Measurements from ENCODE around the gene FIGN.

DNA sequence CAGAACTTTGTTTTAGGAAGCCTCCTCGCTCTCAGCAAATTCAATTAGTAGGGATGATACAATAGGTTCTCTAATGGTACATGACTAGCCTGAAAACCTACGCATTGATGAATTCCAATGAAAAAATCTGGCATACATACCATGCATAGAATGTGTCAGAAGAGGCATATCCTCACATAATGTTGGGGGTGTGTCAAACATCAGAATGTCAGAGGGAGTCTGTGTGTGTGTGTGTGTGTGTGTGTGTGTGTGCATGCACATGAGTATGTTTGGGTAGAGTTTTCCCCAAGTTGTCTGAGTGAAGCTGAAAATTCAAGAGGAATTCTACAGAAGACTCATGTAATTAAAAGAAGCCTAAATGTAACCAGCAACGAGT is 78.5 kb downstream of the FIGN start:
- TF ChIP-seq, protein P1, sequence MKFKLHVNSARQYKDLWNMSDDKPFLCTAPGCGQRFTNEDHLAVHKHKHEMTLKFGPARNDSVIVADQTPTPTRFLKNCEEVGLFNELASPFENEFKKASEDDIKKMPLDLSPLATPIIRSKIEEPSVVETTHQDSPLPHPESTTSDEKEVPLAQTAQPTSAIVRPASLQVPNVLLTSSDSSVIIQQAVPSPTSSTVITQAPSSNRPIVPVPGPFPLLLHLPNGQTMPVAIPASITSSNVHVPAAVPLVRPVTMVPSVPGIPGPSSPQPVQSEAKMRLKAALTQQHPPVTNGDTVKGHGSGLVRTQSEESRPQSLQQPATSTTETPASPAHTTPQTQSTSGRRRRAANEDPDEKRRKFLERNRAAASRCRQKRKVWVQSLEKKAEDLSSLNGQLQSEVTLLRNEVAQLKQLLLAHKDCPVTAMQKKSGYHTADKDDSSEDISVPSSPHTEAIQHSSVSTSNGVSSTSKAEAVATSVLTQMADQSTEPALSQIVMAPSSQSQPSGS (IDR thresholded peaks at IDR 0.05; ENCODE audit: low read length), result no peak
- TF ChIP-seq GTF2F1 (IDR thresholded peaks at IDR 0.05; ENCODE audit: borderline replicate concordance, low read depth, low read length), result no peak
- TF ChIP-seq, protein P2, sequence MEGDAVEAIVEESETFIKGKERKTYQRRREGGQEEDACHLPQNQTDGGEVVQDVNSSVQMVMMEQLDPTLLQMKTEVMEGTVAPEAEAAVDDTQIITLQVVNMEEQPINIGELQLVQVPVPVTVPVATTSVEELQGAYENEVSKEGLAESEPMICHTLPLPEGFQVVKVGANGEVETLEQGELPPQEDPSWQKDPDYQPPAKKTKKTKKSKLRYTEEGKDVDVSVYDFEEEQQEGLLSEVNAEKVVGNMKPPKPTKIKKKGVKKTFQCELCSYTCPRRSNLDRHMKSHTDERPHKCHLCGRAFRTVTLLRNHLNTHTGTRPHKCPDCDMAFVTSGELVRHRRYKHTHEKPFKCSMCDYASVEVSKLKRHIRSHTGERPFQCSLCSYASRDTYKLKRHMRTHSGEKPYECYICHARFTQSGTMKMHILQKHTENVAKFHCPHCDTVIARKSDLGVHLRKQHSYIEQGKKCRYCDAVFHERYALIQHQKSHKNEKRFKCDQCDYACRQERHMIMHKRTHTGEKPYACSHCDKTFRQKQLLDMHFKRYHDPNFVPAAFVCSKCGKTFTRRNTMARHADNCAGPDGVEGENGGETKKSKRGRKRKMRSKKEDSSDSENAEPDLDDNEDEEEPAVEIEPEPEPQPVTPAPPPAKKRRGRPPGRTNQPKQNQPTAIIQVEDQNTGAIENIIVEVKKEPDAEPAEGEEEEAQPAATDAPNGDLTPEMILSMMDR (IDR thresholded peaks at IDR 0.05; ENCODE audit: control extremely low read depth in 1 of 3, insufficient read depth in 1 of 3, low read depth in 1 of 3, low read length in 3 of 3), result no peak
- TF ChIP-seq HDAC6 (IDR thresholded peaks at IDR 0.05; ENCODE audit: low read depth, low read length), result no peak
- no peak for TF ChIP-seq POLR2A (IDR thresholded peaks at IDR 0.05; ENCODE audit: control extremely low read depth in 1 of 2, low read depth in 2 of 2, low read length in 2 of 2)
- TF ChIP-seq EGR1 (IDR thresholded peaks at IDR 0.05; ENCODE audit: borderline replicate concordance, low read depth, low read length), result no peak
- no peak for TF ChIP-seq SAP30 (IDR thresholded peaks at IDR 0.05; ENCODE audit: insufficient read depth, insufficient replicate concordance, low read length)
- no peak for TF ChIP-seq JUND (IDR thresholded peaks at IDR 0.05; ENCODE audit: low read length)

Data from H1 (cell line).